ENCODE measurements around the gene CACNB1.
"Not testable (repeated sequence)": the region's sequence is repeated elsewhere in the genome, so short reads cannot be mapped to it uniquely, and the experiment has no call there.

The CACNB1 gene

DNA sequence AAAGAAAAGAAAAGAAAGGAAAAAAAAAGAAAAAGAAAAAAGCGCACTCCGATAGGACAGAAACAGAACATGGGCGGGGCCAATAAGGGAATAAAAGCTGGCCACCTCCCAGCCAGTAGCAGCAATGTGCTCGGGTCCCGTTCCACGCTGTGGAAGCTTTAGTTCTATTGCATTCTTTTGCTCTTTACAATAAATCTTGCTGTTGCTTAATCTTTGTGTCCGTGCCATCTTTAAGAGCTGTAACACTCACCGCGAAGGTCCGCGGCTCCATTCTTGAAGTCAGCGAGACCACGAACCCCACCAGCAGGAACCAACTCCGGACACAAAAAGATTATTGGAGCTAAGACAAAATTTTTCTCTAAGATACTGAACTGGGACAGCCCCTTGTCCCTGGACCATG is 28.4 kb downstream of the CACNB1 start:
- TF ChIP-seq POLR2AphosphoS5 (IDR thresholded peaks at IDR 0.05; ENCODE audit: low read depth) = no peak
- no peak for TF ChIP-seq CTCF (IDR thresholded peaks at IDR 0.05; ENCODE audit: insufficient read depth, low read length)
- TF ChIP-seq GABPA (IDR thresholded peaks at IDR 0.05; ENCODE audit: low read depth) = no peak
- no peak for TF ChIP-seq SPI1 (IDR thresholded peaks at IDR 0.05; ENCODE audit: borderline replicate concordance, low read depth)
- TF ChIP-seq, protein P1, sequence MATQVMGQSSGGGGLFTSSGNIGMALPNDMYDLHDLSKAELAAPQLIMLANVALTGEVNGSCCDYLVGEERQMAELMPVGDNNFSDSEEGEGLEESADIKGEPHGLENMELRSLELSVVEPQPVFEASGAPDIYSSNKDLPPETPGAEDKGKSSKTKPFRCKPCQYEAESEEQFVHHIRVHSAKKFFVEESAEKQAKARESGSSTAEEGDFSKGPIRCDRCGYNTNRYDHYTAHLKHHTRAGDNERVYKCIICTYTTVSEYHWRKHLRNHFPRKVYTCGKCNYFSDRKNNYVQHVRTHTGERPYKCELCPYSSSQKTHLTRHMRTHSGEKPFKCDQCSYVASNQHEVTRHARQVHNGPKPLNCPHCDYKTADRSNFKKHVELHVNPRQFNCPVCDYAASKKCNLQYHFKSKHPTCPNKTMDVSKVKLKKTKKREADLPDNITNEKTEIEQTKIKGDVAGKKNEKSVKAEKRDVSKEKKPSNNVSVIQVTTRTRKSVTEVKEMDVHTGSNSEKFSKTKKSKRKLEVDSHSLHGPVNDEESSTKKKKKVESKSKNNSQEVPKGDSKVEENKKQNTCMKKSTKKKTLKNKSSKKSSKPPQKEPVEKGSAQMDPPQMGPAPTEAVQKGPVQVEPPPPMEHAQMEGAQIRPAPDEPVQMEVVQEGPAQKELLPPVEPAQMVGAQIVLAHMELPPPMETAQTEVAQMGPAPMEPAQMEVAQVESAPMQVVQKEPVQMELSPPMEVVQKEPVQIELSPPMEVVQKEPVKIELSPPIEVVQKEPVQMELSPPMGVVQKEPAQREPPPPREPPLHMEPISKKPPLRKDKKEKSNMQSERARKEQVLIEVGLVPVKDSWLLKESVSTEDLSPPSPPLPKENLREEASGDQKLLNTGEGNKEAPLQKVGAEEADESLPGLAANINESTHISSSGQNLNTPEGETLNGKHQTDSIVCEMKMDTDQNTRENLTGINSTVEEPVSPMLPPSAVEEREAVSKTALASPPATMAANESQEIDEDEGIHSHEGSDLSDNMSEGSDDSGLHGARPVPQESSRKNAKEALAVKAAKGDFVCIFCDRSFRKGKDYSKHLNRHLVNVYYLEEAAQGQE (IDR thresholded peaks at IDR 0.05; ENCODE audit: insufficient replicate concordance, low read depth) = no peak
- no peak overlapping the region for H3K4me3 ChIP-seq (replicated peaks; ENCODE audit: insufficient read depth, low read length)
- H3K27ac ChIP-seq (replicated peaks) = no peak overlapping the region
- no peaks in the 10 kb centered on the region for H3K27me3 ChIP-seq (ENCODE audit: insufficient read depth, poor library complexity, severe bottlenecking)
- peak in 1 of 2 experiments; percentile 17 for DNase-seq (ENCODE audit: low read depth in 1 of 2, low spot score in 1 of 2)

DNA sequence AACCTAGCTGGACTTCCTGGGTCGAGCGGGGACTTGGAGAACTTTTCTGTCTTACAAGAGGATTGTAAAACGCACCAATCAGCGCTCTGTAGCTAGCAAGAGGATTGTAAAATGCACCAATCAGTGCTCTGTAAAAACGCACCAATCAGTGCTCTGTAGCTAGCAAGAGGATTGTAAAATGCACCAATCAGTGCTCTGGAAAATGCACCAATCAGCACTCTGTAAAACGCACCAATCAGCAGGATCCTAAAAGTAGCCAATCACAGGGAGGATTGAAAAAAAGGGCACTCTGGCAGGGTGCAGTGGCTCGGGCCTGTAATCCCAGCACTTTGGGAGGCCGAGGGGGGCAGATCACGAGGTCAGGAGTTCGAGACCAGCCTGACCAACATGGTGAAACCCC is 29.0 kb downstream of the CACNB1 start:
- not testable (repeated sequence) for H3K4me3 ChIP-seq (replicated peaks; ENCODE audit: insufficient read depth, low read length); H3K27me3 ChIP-seq (ENCODE audit: insufficient read depth, poor library complexity, severe bottlenecking); DNase-seq (ENCODE audit: low read depth in 1 of 2, low spot score in 1 of 2)
- peak overlapping the region; percentile 36; the same call in 1 of the 2 replicates for H3K27ac ChIP-seq (replicated peaks)

GRCh38 chr17:39167476-39167875 is 30.0 kb downstream of the CACNB1 start:
- no peak overlapping the region for H3K4me3 ChIP-seq (replicated peaks; ENCODE audit: insufficient read depth, low read length)
- H3K27me3 ChIP-seq (ENCODE audit: insufficient read depth, poor library complexity, severe bottlenecking) = no peaks in the 10 kb centered on the region
- DNase-seq (ENCODE audit: low read depth in 1 of 2, low spot score in 1 of 2) = peak; percentile 89 to 91
- no peak for TF ChIP-seq GABPA (IDR thresholded peaks at IDR 0.05; ENCODE audit: low read depth)
- peak; percentile 98 for TF ChIP-seq POLR2AphosphoS5 (IDR thresholded peaks at IDR 0.05; ENCODE audit: low read depth)
- H3K27ac ChIP-seq (replicated peaks) = peak overlapping the region; percentile 62

GRCh38 chr17:39166437-39167335 is 30.8 kb downstream of the CACNB1 start:
- Histone ChIP-seq H3K4me3 (replicated peaks; ENCODE audit: insufficient read depth, low read length) (no peak overlapping the region), H3K27me3 (ENCODE audit: insufficient read depth, poor library complexity, severe bottlenecking) (no peaks in the 10 kb centered on the region), H3K27ac (replicated peaks) (peak overlapping the region; percentile 62)
- DNase-seq (ENCODE audit: low read depth in 1 of 2, low spot score in 1 of 2) = peak in 1 of 2 experiments; percentile 47
- no peak for TF ChIP-seq GABPA (IDR thresholded peaks at IDR 0.05; ENCODE audit: low read depth)
- no peak for TF ChIP-seq POLR2AphosphoS5 (IDR thresholded peaks at IDR 0.05; ENCODE audit: low read depth)
- no peak for TF ChIP-seq CTCF (IDR thresholded peaks at IDR 0.05; ENCODE audit: insufficient read depth, low read length)
- TF ChIP-seq, protein P1 (IDR thresholded peaks at IDR 0.05; ENCODE audit: insufficient replicate concordance, low read depth) = no peak
- TF ChIP-seq SPI1 (IDR thresholded peaks at IDR 0.05; ENCODE audit: borderline replicate concordance, low read depth) = peak; percentile 75; the same call in 1 of the 2 replicates

Data from HL-60 (cell line).